Neural progenitor cell (in vitro differentiated cells): ENCODE results near the gene ANKS1B. TPM values are rescaled to one million over a fixed set of nuclear protein-coding genes. Genes with fewer than 3 reads are reported as not detected.

Experiments used
- DNase-seq: peaks from one replicate; pipeline ENCODE4 v3.0.0-alpha.2; 2016; ENCODE audit warnings: low spot score
- H2AFZ ChIP-seq: fragments of 200-600 bp; sonication (generic); replicated peaks from 2 replicates; pipeline ENCODE4 v1.6.1; 2016; ENCODE audit warnings: antibody characterized with exemption
- H3F3A ChIP-seq: fragments of 200-600 bp; sonication (generic); 2 replicates; pipeline ENCODE4 v1.6.1; 2016; ENCODE audit warnings: antibody characterized with exemption, low read depth
- H3K27ac ChIP-seq: fragments of 200-600 bp; sonication (generic); 2 replicates; pipeline ENCODE4 v1.5.1; 2016; ENCODE audit warnings: mild to moderate bottlenecking
- H3K27me3 ChIP-seq: fragments of 200-600 bp; sonication (generic); 2 replicates; pipeline ENCODE4 v1.6.1; 2016; ENCODE audit warnings: mild to moderate bottlenecking, moderate library complexity
- H3K36me3 ChIP-seq: fragments of 200-600 bp; sonication (generic); 2 replicates; pipeline ENCODE4 v1.5.1; 2016
- H3K4me1 ChIP-seq: fragments of 200-600 bp; sonication (generic); 2 replicates; pipeline ENCODE4 v1.6.1; 2016; ENCODE audit warnings: mixed run types
- H3K4me2 ChIP-seq: fragments of 200-600 bp; sonication (generic); 2 replicates; pipeline ENCODE4 v1.6.1; 2016
- H3K4me3 ChIP-seq: fragments of 200-600 bp; sonication (generic); 2 replicates; pipeline ENCODE4 v1.5.1; 2016
- H3K79me2 ChIP-seq: fragments of 200-600 bp; sonication (generic); 2 replicates; pipeline ENCODE4 v1.6.1; 2016; ENCODE audit warnings: low read depth
- H3K9ac ChIP-seq: fragments of 200-600 bp; sonication (generic); 2 replicates; pipeline ENCODE4 v1.6.1; 2016
- H3K9me3 ChIP-seq: fragments of 200-600 bp; sonication (generic); 2 replicates; pipeline ENCODE4 v1.5.1; 2016; ENCODE audit warnings: low read depth
- H4K20me1 ChIP-seq: fragments of 200-600 bp; sonication (generic); 2 replicates; pipeline ENCODE4 v1.6.1; 2016; ENCODE audit warnings: low read depth
- H3K27ac Mint-ChIP-seq: 3 replicates; pipeline ENCODE4 v1.8.0; 2021; ENCODE audit warnings: mixed read lengths
- H3K27me3 Mint-ChIP-seq: 2 replicates; pipeline ENCODE4 v1.8.0; 2022; ENCODE audit warnings: low read depth, mild to moderate bottlenecking, inconsistent platforms, moderate library complexity, mixed read lengths; ENCODE audit not compliant: insufficient read depth
- H3K36me3 Mint-ChIP-seq: 3 replicates; pipeline ENCODE4 v1.8.0; 2021; ENCODE audit warnings: mixed read lengths
- H3K4me1 Mint-ChIP-seq: 3 replicates; pipeline ENCODE4 v1.8.0; 2021; ENCODE audit warnings: mixed read lengths
- H3K4me3 Mint-ChIP-seq: 3 replicates; pipeline ENCODE4 v1.8.0; 2021; ENCODE audit warnings: mild to moderate bottlenecking, moderate library complexity, mixed read lengths
- H3K9me3 Mint-ChIP-seq: 3 replicates; pipeline ENCODE4 v1.8.0; 2020; ENCODE audit warnings: mixed read lengths
- CTCF ChIP-seq: fragments of 200-600 bp; sonication (generic); IDR thresholded peaks from 2 replicates; pipeline ENCODE4 v1.5.1; 2017; ENCODE audit warnings: antibody characterized with exemption, mild to moderate bottlenecking
- EZH2 ChIP-seq: fragments of 200-600 bp; sonication (generic); IDR thresholded peaks from 2 replicates; pipeline ENCODE4 v1.6.1; 2017; ENCODE audit warnings: antibody characterized with exemption, mild to moderate bottlenecking, moderate library complexity
- EZH2phosphoT487 ChIP-seq: fragments of 200-600 bp; sonication (generic); IDR thresholded peaks from 2 replicates; pipeline ENCODE4 v1.6.1; 2017; ENCODE audit warnings: antibody characterized with exemption
- total RNA-seq: library from RNA; depleted of rRNA; stranded (reverse); fragments of >200 nt; gene quantifications from 2 replicates; pipeline ENCODE4 v1.2.3, GENCODE V29; 2015; ENCODE audit warnings: low replicate concordance

ANKS1B gene
- total RNA-seq, 1 donor from 2014 or later: 7.9 TPM

DNA sequence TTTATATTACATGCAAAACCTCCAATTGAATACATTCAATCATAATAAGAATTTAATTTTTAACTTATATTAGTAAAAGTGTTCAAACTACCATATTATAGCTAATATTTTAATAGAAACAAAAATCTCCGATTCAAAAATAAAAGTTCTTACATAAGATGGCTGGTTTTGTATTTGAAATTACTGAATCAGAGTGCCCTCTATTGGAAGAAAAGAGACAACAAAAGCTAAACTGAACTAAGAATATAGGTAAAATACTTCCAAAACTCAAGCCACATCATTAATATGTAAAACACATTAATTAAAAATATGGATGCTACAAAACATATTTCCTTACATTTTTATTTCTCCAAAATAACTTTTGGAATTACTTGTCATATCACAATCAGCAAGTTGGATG, 216.9 kb downstream of the ANKS1B start:
- no peak for DNase-seq
- H3K27me3 ChIP-seq: no peaks in the 10 kb centered on the region
- H3K4me3 Mint-ChIP-seq: no peak overlapping the region
- H3K36me3 ChIP-seq: no peaks in the 10 kb centered on the region
- no peak overlapping the region for H2AFZ ChIP-seq
- no peaks in the 10 kb centered on the region for H4K20me1 ChIP-seq
- H3F3A ChIP-seq: no peaks in the 10 kb centered on the region
- no peaks in the 10 kb centered on the region for H3K9me3 Mint-ChIP-seq
- TF ChIP-seq EZH2phosphoT487: no peak
- peak; percentile 67 for TF ChIP-seq CTCF
- TF ChIP-seq EZH2: no peak
- no peak overlapping the region for H3K27ac Mint-ChIP-seq
- H3K4me1 ChIP-seq: peaks cover 11% of the 10 kb centered on the region
- H3K27ac ChIP-seq: no peak overlapping the region
- no peak overlapping the region for H3K4me2 ChIP-seq
- no peak overlapping the region for H3K9ac ChIP-seq
- H3K4me1 Mint-ChIP-seq: peaks cover 10% of the 10 kb centered on the region
- no peaks in the 10 kb centered on the region for H3K36me3 Mint-ChIP-seq
- no peaks in the 10 kb centered on the region for H3K79me2 ChIP-seq
- no peaks in the 10 kb centered on the region for H3K9me3 ChIP-seq
- H3K27me3 Mint-ChIP-seq: no peaks in the 10 kb centered on the region
- H3K4me3 ChIP-seq: no peak overlapping the region

DNA sequence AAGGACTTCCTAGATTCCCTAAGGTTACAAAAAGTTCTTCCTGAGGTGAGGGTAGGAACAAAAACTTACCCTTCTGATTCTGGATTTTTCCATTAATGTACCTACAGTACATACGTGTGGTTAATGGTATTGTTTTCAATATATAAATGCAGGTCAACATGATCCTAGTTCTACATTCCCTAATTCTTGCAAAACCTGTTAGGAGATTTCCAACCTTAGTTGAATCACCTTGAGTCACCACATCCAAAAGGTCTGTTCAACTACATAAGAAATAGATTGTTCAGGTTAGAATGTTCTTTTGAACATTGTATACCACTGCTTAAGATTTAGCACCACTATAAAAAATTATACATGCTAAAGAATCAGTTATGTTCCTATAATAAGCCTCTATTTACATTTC, 218.3 kb downstream of the ANKS1B start:
- H3K27ac ChIP-seq: no peak overlapping the region
- H3K36me3 ChIP-seq: no peaks in the 10 kb centered on the region
- no peak overlapping the region for H3K4me2 ChIP-seq
- H3K4me3 ChIP-seq: no peak overlapping the region
- Mint-ChIP-seq H3K4me3 (no peak overlapping the region), H3K36me3 (no peaks in the 10 kb centered on the region), H3K27ac (no peak overlapping the region), H3K27me3 (no peaks in the 10 kb centered on the region), H3K4me1 (peaks cover 10% of the 10 kb centered on the region), H3K9me3 (no peaks in the 10 kb centered on the region)
- H3K4me1 ChIP-seq: peaks cover 11% of the 10 kb centered on the region
- H4K20me1 ChIP-seq: no peaks in the 10 kb centered on the region
- TF ChIP-seq EZH2 (no peak), EZH2phosphoT487 (no peak), CTCF (no peak)
- no peaks in the 10 kb centered on the region for H3K79me2 ChIP-seq
- H3F3A ChIP-seq: no peaks in the 10 kb centered on the region
- H3K27me3 ChIP-seq: no peaks in the 10 kb centered on the region
- no peak for DNase-seq
- no peak overlapping the region for H3K9ac ChIP-seq
- H2AFZ ChIP-seq: no peak overlapping the region
- no peaks in the 10 kb centered on the region for H3K9me3 ChIP-seq

DNA sequence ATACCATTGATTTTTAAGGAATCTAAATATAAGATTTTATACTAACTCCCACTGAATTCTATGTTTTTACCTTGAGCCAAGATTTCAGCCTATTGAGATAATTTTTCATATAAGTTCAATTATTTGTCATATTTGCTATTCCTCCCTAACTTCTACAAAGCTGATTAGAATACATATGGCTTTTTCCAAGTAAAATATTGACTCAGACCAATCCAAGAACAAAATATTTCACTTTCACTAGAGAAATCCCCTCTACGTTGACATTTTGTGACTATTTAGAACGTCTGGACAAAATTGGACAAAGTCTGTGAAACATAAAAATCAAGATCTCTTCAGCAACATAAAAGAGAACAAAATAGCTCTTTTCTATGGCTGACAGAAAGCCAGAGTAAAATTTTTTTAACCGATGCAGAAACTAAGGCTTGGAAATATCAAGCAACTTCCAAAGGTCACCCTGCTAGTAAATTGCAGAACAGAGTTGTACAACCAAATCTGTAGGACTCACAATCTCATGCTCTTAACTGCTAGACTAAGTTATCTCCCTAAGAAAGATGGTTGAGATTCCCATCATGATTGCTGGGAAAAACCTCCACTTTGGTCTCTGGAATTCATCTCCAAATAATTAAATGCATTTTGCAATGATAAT, 219.1 kb downstream of the ANKS1B start:
- Histone ChIP-seq H3F3A (no peaks in the 10 kb centered on the region), H3K4me3 (no peak overlapping the region), H3K36me3 (no peaks in the 10 kb centered on the region), H2AFZ (no peak overlapping the region), H3K9ac (no peak overlapping the region), H3K9me3 (no peaks in the 10 kb centered on the region), H4K20me1 (no peaks in the 10 kb centered on the region), H3K4me2 (no peak overlapping the region), H3K27ac (no peak overlapping the region), H3K4me1 (peaks cover 11% of the 10 kb centered on the region), H3K79me2 (no peaks in the 10 kb centered on the region), H3K27me3 (no peaks in the 10 kb centered on the region)
- TF ChIP-seq EZH2phosphoT487 (no peak), CTCF (no peak), EZH2 (no peak)
- H3K4me1 Mint-ChIP-seq: peaks cover 10% of the 10 kb centered on the region
- no peak overlapping the region for H3K4me3 Mint-ChIP-seq
- H3K27me3 Mint-ChIP-seq: no peaks in the 10 kb centered on the region
- no peak for DNase-seq
- no peaks in the 10 kb centered on the region for H3K9me3 Mint-ChIP-seq
- H3K27ac Mint-ChIP-seq: no peak overlapping the region
- H3K36me3 Mint-ChIP-seq: no peaks in the 10 kb centered on the region
